Endothelial cell (in vitro differentiated cells): ENCODE results near the gene MPV17. TPM values are rescaled to one million over a fixed set of nuclear protein-coding genes. Genes with fewer than 3 reads are reported as not detected.

Experiments used
- DNase-seq: peaks from one replicate; pipeline ENCODE4 v3.0.0; 2021; ENCODE audit warnings: low spot score
- H3K27ac Mint-ChIP-seq: one replicate; pipeline ENCODE4 v1.8.0; 2021; ENCODE audit warnings: mixed read lengths, inconsistent platforms; ENCODE audit not compliant: unreplicated experiment
- H3K27me3 Mint-ChIP-seq: one replicate; pipeline ENCODE4 v1.8.0; 2021; ENCODE audit warnings: mild to moderate bottlenecking, moderate library complexity, mixed read lengths, inconsistent platforms; ENCODE audit not compliant: unreplicated experiment
- H3K36me3 Mint-ChIP-seq: one replicate; pipeline ENCODE4 v1.8.0; 2021; ENCODE audit warnings: mild to moderate bottlenecking, low read depth, mixed read lengths, inconsistent platforms; ENCODE audit not compliant: unreplicated experiment
- H3K4me1 Mint-ChIP-seq: one replicate; pipeline ENCODE4 v1.8.0; 2021; ENCODE audit warnings: mild to moderate bottlenecking, mixed read lengths, inconsistent platforms; ENCODE audit not compliant: unreplicated experiment
- H3K4me3 Mint-ChIP-seq: one replicate; pipeline ENCODE4 v1.8.0; 2021; ENCODE audit warnings: mild to moderate bottlenecking, mixed read lengths, inconsistent platforms; ENCODE audit not compliant: unreplicated experiment
- H3K9me3 Mint-ChIP-seq: one replicate; pipeline ENCODE4 v1.8.0; 2021; ENCODE audit warnings: mixed read lengths, inconsistent platforms; ENCODE audit not compliant: unreplicated experiment
- CTCF ChIP-seq: fragments of 200-600 bp; sonication (generic); IDR thresholded peaks from one replicate; pipeline ENCODE4 v1.5.0; 2021; ENCODE audit warnings: antibody characterized with exemption; ENCODE audit not compliant: unreplicated experiment
- total RNA-seq: library from RNA; stranded (reverse); fragmentation: NEBNext Ultra II Directional; extraction: Animal tissue kit (Norgen Biotek cat#: 25700); gene quantifications from one replicate; pipeline ENCODE4 v1.2.1, GENCODE V29; 2021; ENCODE audit not compliant: unreplicated experiment

MPV17 gene
- total RNA-seq, 1 donor from 2014 or later: 55.0 TPM

DNA sequence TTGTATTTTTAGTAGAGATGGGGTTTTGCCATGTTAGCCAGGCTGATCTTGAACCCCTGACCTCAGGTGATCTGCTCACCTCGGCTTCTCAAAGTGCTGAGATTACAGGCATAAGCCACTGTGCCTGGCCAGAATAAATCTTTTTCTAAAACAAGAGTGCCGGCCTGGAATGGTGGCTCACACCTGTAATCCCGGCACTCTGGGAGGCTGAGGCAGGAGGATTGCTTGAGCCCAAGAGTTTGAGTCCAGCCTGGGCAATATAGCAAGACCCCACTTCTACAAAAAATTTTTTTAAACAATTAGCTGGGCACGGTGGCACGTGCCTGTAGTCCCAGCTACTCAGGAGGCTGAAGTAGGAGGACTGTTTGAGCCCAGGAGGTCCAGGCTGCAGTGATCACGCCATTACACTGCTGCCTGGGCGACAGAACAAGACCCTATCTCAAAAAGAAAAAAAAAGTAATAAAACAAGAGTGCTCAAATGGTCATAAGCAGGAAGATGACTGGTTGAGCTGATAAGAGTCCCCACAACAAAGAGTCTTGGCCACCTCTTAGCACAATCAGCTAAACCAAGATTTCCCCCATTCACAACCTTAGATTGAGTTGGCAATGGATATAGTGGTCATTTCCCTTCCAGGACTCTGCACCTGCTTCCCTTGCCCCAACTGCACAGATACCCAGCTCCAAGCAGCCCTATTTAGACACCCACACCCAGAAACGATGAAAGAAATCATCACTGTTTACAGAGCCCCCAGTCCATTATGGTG, 8.8 kb downstream of the MPV17 start:
- Mint-ChIP-seq H3K27ac (no peak overlapping the region), H3K27me3 (peaks cover 10% of the 10 kb centered on the region), H3K4me1 (peaks cover 6% of the 10 kb centered on the region), H3K9me3 (no peaks in the 10 kb centered on the region), H3K36me3 (peaks cover 16% of the 10 kb centered on the region), H3K4me3 (no peak overlapping the region)
- DNase-seq: no peak
- no peak for TF ChIP-seq CTCF

DNA sequence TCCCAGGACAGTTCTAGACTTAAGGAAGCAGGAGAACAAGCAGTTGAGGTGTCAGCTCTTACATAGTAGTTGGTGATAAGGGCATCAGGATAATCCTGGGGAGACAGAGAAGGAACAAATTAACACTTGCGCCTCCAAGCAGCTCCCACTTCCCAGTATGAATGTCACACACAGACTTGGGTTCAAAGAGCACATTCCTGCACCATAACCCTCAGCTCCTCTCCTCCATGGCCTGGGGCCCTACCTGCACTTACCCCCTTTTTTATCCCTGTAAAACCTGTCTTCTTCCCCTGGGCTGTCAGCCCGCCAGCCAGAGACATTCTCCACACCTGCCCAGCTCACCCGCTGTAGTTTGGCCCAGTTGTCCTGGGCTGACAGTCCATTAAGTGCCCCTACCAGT, 10.7 kb downstream of the MPV17 start:
- no peak for DNase-seq
- Mint-ChIP-seq H3K27ac (no peak overlapping the region), H3K27me3 (peaks cover 15% of the 10 kb centered on the region), H3K4me3 (no peak overlapping the region), H3K9me3 (no peaks in the 10 kb centered on the region), H3K36me3 (peaks cover 16% of the 10 kb centered on the region), H3K4me1 (peaks cover 10% of the 10 kb centered on the region)
- TF ChIP-seq CTCF: no peak

DNA sequence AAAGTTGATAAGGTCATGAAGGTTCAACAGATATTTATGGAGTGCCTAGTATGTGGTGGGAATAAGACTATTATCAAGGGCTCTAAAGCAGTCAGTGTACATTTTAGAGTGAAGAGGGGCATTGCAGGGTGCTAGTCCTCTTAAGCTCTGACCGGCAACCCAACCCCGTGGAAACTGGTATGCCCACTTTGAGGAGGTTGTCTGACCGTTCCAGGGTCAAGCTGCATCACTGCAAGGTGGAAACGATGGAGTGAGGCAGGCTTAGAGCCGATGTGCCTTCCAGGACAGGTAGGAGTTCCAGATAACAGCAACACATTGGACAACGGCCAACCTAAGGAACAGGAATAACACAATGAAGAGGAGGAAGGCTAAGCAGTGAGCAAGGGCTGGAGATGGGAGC, 13.2 kb downstream of the MPV17 start:
- H3K27me3 Mint-ChIP-seq: peaks cover 22% of the 10 kb centered on the region
- H3K27ac Mint-ChIP-seq: no peak overlapping the region
- peaks cover 6% of the 10 kb centered on the region for H3K4me1 Mint-ChIP-seq
- H3K4me3 Mint-ChIP-seq: peak overlapping the region; percentile 37
- TF ChIP-seq CTCF: no peak
- peaks cover 16% of the 10 kb centered on the region for H3K36me3 Mint-ChIP-seq
- H3K9me3 Mint-ChIP-seq: no peaks in the 10 kb centered on the region
- no peak for DNase-seq

DNA sequence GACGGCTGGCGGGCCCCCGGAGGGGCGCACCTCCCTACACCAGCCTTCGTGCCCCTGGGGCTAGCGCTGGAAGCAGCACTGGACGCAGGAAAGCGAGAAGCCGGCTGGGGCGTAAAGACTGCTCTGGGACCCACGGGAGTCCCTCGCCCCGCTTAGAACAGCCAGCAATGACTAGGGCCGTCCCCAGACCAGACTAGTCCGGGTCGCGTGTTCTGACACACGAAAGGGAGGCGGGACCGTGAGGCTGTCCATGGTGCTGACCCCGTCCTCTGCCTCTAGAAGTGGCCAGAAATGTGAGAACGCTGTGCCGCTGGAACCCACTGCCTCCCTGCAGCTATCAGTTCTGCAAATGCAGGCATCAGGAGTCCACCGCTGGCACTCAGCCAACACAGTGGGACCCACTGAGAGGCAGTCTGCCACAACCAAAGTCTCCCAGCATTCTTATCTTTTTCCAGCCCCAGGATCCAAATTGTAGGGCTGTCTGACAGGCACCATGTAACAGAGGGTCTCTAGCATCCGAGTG, 14.5 kb downstream of the MPV17 start, which contains the start of gene UCN:
TSS of gene UCN (minus strand) at position 87 of the 523 bp plus-strand sequence. CDS start 550 bp downstream, outside the sequence.
- H3K9me3 Mint-ChIP-seq: no peaks in the 10 kb centered on the region
- no peak within 1 kb of the TSS for H3K27ac Mint-ChIP-seq
- peaks cover 16% of the 10 kb centered on the region for H3K36me3 Mint-ChIP-seq
- DNase-seq: peak; percentile 77
- H3K4me1 Mint-ChIP-seq: peaks cover 3% of the 10 kb centered on the region
- peaks cover 25% of the 10 kb centered on the region for H3K27me3 Mint-ChIP-seq
- peak within 1 kb of the TSS; percentile 44 for H3K4me3 Mint-ChIP-seq
- TF ChIP-seq CTCF: no peak
